Smooth muscle cell (in vitro differentiated cells): Measurements from ENCODE around the gene PACRG. TPM values are rescaled to one million over a fixed set of nuclear protein-coding genes. Genes with fewer than 3 reads are reported as not detected.

Experiments used
- DNase-seq: peaks from one replicate; lab custom pipeline; 2025; ENCODE audit not compliant: unreplicated experiment; lab: John Stamatoyannopoulos, UW
- H2AFZ ChIP-seq: fragments of 200-600 bp; sonication (generic); 2 replicates; pipeline ENCODE4 v1.6.0; 2016; ENCODE audit warnings: antibody characterized with exemption, low read depth, mild to moderate bottlenecking
- H3F3A ChIP-seq: fragments of 200-600 bp; sonication (generic); 2 replicates; pipeline ENCODE4 v1.6.0; 2017; ENCODE audit warnings: antibody characterized with exemption, low read depth
- H3K27ac ChIP-seq: fragments of 200-600 bp; sonication (generic); 2 replicates; pipeline ENCODE4 v1.5.1; 2016; ENCODE audit warnings: low read depth, mild to moderate bottlenecking
- H3K27me3 ChIP-seq: fragments of 200-600 bp; sonication (generic); 2 replicates; pipeline ENCODE4 v1.6.1; 2016; ENCODE audit warnings: low read depth, mild to moderate bottlenecking
- H3K36me3 ChIP-seq: fragments of 200-600 bp; sonication (generic); 2 replicates; pipeline ENCODE4 v1.5.1; 2016; ENCODE audit warnings: low read depth
- H3K4me1 ChIP-seq: fragments of 200-600 bp; sonication (generic); 2 replicates; pipeline ENCODE4 v1.5.1; 2016; ENCODE audit warnings: low read depth
- H3K4me2 ChIP-seq: fragments of 200-600 bp; sonication (generic); 2 replicates; pipeline ENCODE4 v1.6.0; 2016; ENCODE audit warnings: mild to moderate bottlenecking
- H3K4me3 ChIP-seq: fragments of 200-600 bp; sonication (generic); 2 replicates; pipeline ENCODE4 v1.5.1; 2016; ENCODE audit warnings: mild to moderate bottlenecking
- H3K79me2 ChIP-seq: fragments of 200-600 bp; sonication (generic); 2 replicates; pipeline ENCODE4 v1.6.0; 2016; ENCODE audit warnings: low read depth, mild to moderate bottlenecking
- H3K9ac ChIP-seq: fragments of 200-600 bp; sonication (generic); 2 replicates; pipeline ENCODE4 v1.6.0; 2016; ENCODE audit warnings: low read depth
- H3K9me3 ChIP-seq: fragments of 200-600 bp; sonication (generic); replicated peaks from 2 replicates; pipeline ENCODE4 v1.5.1; 2016; ENCODE audit warnings: low read depth
- H4K20me1 ChIP-seq: fragments of 200-600 bp; sonication (generic); 2 replicates; pipeline ENCODE4 v1.6.0; 2016; ENCODE audit warnings: low read depth
- WGBS: methylation state at CpG from one replicate; pipeline ENCODE4 v1.1.7; 2016; ENCODE audit warnings: low lambda C conversion rate; 5-methylcytosine and 5-hydroxymethylcytosine counted together
- polyA plus RNA-seq: library from polyadenylated mRNA; unstranded; fragments of >200 nt; fragmentation: Nextera tagmentation; extraction: Ambion mirVana; gene quantifications from 2 replicates; pipeline ENCODE4 v1.2.1, GENCODE V29; 2016
- total RNA-seq: library from RNA; depleted of rRNA; stranded (reverse); fragments of >200 nt; gene quantifications from 2 replicates; pipeline ENCODE4 v1.2.3, GENCODE V29; 2014
- TF ChIP-seq, protein P1 (sequence below): fragments of 200-600 bp; sonication (generic); IDR thresholded peaks from 2 replicates; pipeline ENCODE4 v1.5.1; 2017; ENCODE audit warnings: borderline replicate concordance, mild to moderate bottlenecking, antibody characterized with exemption; ENCODE audit not compliant: insufficient read depth, poor library complexity, severe bottlenecking

Gene PACRG
- total and polyA plus RNA-seq, 2 experiments from 2014 or later, result not detected

DNA sequence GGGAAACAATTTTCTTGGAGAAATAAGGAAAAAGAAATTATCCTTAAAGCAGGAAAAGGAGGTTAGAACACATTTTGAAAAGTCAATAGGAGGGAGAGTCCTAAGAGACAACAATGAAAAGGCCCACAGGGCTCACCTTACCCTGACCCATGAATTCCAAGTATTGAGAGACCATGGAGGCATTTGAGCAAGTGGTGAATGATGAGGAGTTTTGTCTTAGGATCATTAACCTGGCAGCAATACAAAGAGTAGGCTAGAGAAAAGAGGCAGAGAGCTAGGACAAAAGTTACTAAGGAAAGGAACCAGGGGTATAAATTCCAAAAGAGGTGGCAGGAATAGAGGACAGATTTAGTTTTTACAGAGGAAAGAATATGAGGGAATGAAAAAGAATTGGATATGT, 44.7 kb downstream of the PACRG start:
- Histone ChIP-seq H3K9me3 (no peaks in the 10 kb centered on the region), H3K27me3 (no peaks in the 10 kb centered on the region), H3K4me3 (no peak overlapping the region), H2AFZ (no peak overlapping the region), H3K4me1 (no peaks in the 10 kb centered on the region), H3F3A (no peaks in the 10 kb centered on the region), H4K20me1 (no peaks in the 10 kb centered on the region), H3K79me2 (no peaks in the 10 kb centered on the region), H3K27ac (no peak overlapping the region), H3K36me3 (no peaks in the 10 kb centered on the region), H3K4me2 (no peak overlapping the region), H3K9ac (no peak overlapping the region)
- no peak for DNase-seq
- TF ChIP-seq, protein P1, sequence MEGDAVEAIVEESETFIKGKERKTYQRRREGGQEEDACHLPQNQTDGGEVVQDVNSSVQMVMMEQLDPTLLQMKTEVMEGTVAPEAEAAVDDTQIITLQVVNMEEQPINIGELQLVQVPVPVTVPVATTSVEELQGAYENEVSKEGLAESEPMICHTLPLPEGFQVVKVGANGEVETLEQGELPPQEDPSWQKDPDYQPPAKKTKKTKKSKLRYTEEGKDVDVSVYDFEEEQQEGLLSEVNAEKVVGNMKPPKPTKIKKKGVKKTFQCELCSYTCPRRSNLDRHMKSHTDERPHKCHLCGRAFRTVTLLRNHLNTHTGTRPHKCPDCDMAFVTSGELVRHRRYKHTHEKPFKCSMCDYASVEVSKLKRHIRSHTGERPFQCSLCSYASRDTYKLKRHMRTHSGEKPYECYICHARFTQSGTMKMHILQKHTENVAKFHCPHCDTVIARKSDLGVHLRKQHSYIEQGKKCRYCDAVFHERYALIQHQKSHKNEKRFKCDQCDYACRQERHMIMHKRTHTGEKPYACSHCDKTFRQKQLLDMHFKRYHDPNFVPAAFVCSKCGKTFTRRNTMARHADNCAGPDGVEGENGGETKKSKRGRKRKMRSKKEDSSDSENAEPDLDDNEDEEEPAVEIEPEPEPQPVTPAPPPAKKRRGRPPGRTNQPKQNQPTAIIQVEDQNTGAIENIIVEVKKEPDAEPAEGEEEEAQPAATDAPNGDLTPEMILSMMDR, result no peak

GRCh38 chr6:162773996-162774395, 46.2 kb downstream of the PACRG start:
- Histone ChIP-seq H3K79me2 (no peaks in the 10 kb centered on the region), H3F3A (no peaks in the 10 kb centered on the region), H3K27me3 (no peaks in the 10 kb centered on the region), H2AFZ (no peak overlapping the region), H3K4me1 (no peaks in the 10 kb centered on the region), H3K4me2 (no peak overlapping the region), H3K9me3 (no peaks in the 10 kb centered on the region), H3K4me3 (no peak overlapping the region), H3K36me3 (no peaks in the 10 kb centered on the region), H3K27ac (no peak overlapping the region), H4K20me1 (no peaks in the 10 kb centered on the region), H3K9ac (no peak overlapping the region)
- 98% methylated on average over 3 of the region's 3 CpGs for WGBS
- no peak for DNase-seq
- TF ChIP-seq, protein P1, result no peak

GRCh38 chr6:162777091-162777490, 49.3 kb downstream of the PACRG start:
- H3K4me3 ChIP-seq, result no peak overlapping the region
- DNase-seq, result no peak
- TF ChIP-seq, protein P1, result no peak
- no peak overlapping the region for H3K9ac ChIP-seq
- no peaks in the 10 kb centered on the region for H3K27me3 ChIP-seq
- no peaks in the 10 kb centered on the region for H3F3A ChIP-seq
- no peaks in the 10 kb centered on the region for H3K36me3 ChIP-seq
- H2AFZ ChIP-seq, result no peak overlapping the region
- H3K9me3 ChIP-seq, result no peaks in the 10 kb centered on the region
- H3K4me1 ChIP-seq, result no peaks in the 10 kb centered on the region
- no peak overlapping the region for H3K27ac ChIP-seq
- WGBS, result 90% methylated on average over 7 of the region's 7 CpGs
- H4K20me1 ChIP-seq, result no peaks in the 10 kb centered on the region
- H3K79me2 ChIP-seq, result no peaks in the 10 kb centered on the region
- H3K4me2 ChIP-seq, result no peak overlapping the region

DNA sequence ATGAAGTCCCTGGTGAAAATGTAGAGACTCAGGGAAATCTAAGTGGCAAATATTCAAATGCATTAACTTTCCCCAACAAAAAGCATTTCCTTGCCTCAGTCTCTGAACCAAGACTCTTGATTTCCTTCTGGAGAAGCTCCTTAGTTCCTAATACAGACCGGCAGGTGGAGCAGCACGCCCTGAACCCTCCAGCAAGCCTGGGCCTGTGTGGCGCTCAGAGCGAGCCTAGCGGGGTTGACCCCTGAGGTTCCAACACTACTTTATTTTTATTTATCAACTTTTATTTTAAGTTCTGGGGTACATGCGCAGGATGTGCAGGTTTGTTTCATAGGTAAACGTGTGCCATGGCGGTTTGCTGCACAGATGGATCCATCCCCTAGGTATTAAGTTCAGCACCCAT, 50.8 kb downstream of the PACRG start:
- TF ChIP-seq, protein P1, result no peak
- H3K9me3 ChIP-seq, result no peaks in the 10 kb centered on the region
- H3K4me1 ChIP-seq, result no peaks in the 10 kb centered on the region
- H3F3A ChIP-seq, result no peaks in the 10 kb centered on the region
- no peak overlapping the region for H2AFZ ChIP-seq
- no peaks in the 10 kb centered on the region for H4K20me1 ChIP-seq
- H3K4me2 ChIP-seq, result no peak overlapping the region
- DNase-seq, result no peak
- 92% methylated on average over 8 of the region's 8 CpGs for WGBS
- H3K4me3 ChIP-seq, result no peak overlapping the region
- H3K79me2 ChIP-seq, result no peaks in the 10 kb centered on the region
- H3K27ac ChIP-seq, result no peak overlapping the region
- H3K27me3 ChIP-seq, result no peaks in the 10 kb centered on the region
- no peak overlapping the region for H3K9ac ChIP-seq
- H3K36me3 ChIP-seq, result no peaks in the 10 kb centered on the region
